NOMO-1 treated with DMSO at 0.1 percent for 48 hours (cell line): ENCODE measurements around the gene SPATA16.
A peak's percentile ranks its signal among the peaks of the same experiment; 100 is the strongest.
"Not testable (repeated sequence)": the region's sequence is repeated elsewhere in the genome, so short reads cannot be mapped to it uniquely, and the experiment has no call there.

Source experiments
- DNase-seq: peaks from one replicate; lab custom pipeline; 2025; ENCODE audit not compliant: unreplicated experiment; lab: John Stamatoyannopoulos, UW

Gene SPATA16

DNA sequence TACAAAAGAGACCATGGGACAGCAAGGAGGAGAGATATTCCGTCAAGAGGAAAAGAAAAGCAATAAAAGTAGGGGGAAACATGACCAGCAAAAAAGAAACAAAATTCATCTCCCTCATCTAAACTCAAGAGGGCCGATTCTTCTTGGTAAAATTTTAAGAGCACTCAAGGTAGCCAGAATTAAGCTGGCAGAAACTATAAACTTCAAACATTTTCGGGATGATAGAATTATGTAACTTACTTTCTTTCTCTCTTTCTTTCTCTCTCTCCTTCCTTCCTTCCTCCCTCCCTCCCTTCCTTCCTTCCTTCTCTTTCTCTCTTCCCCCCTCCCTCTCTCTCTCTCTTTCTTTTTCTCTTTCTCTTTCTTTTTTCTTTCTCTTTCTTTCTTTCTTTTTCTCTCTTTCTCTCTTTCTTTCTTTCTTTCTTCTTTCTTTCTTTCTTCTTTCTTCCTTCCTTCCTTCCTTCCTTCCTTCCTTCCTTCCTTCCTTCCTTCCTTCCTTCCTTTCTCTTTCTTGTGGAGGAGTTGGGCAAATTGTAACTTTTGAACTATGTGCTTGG, 180.3 kb downstream of the SPATA16 start:
- not testable (repeated sequence) for DNase-seq

DNA sequence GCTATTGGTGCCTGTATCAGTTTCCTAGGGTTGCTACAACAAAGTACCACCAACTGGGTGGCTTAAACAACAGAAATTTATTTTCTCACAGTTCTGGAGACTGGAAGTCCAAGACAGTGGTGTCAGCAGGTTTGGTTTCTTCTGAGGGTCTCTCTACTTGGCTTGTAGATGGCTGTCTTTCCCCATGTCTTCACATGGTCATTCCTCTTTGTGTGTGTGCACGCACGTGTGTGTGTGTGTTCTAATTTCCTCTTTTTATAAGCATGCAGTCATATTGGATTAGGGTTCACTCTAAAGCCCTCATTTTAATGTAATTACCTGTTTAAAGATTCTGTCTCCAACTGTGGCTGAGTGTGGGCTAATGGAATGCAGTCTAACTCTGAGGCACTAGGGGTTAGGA, 182.5 kb downstream of the SPATA16 start:
- no peak for DNase-seq

DNA sequence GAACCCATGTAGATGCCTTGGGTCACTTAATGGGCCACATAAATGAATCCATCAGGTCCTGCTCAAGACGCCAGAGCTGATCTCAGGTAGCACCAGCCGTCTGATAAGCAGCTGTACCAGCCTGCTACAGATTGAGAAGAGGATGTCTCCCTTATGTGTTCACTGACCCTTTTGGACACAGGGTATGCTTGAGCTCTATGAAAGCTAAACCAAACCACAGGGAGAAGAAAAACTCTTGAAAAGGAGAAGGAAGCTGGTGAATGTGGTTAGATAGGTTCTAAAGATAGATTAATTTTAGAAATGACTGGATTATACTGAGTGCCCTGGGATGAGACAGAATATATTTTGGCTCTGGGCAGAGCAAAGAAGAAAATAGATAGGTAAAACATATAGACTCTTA, 187.5 kb downstream of the SPATA16 start:
- peak; percentile 60 for DNase-seq

DNA sequence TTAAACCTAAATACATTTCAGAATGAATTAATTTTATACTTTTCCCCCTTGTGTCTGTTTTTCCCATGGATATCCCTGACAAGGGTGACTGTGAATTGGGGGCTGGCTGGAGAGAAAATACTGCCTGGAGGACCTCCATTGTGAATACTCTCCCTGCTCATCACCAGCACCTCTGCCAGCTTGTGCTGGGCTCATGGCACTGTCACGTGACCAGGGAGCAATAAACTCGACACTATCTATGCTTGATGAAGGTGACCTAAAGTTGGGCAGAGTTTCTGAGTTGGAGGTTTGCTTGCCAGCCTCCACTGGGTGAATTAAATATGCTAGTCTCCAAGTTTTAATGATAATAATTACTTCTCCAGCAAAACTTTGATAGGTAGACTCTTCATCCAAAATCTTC, 189.5 kb downstream of the SPATA16 start:
- no peak for DNase-seq

DNA sequence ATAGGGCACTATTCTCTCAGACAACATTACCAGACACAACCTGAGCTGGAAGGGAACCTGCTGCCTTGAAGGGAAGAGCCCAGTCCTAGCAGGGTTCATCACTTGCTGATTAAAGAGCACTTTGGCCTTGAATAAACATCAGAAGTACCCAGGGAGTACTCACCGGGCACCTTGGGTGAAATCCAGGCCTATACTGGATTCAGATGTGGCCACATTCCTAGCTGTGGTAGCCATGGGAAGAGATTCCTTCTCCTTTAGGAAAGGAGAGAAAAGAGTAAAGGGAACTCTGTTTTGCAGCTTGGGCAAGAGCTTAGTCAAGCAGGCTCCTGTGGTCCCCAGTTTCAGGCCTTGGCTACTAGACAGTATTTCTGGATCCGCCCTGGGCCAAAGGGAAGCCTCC, 195.0 kb downstream of the SPATA16 start:
- no peak for DNase-seq

DNA sequence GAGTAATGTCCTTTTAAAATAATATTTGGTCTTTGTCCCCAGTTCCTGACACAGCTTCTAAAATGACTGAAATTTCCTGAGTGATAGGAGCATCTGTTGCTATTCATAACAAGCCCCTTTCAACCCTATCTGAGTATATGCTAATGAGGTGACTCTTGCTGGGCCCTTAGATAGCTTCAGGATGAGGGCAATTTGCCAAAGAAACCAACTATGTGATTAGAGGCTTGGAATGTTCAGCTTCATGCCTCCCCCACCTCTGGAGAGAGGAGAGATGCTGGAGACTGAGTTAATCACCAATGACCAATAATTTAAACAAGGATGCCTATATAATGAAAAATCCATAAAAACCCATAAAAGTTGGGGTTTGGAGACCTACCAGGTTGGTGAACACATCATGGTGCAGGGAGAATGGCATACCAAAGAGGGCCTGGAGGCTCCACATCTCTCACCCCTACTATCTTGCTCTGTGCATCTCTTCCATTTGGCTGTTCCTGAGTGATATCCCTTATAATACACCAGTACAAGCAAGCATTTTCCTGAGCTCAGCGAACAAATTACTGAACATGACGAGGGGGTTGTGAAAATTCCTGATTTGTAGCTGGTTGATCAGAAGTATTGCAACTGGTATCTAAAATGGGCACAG, 201.3 kb downstream of the SPATA16 start:
- DNase-seq: no peak

DNA sequence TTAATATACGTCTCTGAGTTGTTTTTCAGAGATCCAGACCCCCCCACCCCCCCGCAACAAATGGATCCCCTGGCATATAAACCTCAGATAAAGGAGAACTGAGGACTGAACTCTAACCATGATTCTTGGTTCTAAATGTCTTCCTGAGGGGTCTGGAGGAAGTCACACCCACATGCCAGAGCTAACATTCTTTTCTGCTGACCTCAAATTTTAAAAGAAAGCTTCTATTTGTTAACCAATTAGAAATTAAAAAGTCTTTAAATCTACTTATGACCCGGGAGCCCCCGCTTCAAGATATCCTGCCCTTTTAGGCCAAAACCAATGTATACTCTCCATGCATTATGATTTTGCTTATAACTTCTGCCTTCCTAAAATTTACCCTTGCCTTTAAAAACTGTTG, 202.2 kb downstream of the SPATA16 start:
- no peak for DNase-seq

DNA sequence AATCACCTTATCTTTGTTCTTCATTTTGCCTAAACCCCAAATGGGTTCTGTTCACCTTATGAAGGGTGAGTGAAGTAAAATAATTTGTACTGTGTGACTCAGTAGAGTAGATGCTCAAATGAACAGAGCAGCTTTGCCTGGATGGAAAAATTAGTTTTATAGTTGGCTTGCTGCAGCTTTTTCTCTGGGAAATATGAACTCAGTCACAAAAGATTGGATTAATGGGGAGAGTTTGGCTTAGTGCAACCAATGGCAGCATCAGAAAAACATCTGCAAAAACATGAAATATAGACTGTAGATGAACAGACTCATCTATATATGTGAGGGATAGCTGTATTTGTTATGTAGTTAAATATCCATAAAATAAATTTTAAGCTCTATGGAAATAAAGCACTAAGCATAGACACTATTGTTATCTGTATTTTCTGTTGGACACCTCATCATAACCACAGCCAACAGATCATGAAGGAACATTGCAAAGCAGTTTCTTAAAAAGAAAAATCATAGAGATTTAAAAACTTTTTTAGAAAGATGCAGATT, 209.2 kb downstream of the SPATA16 start:
- no peak for DNase-seq

DNA sequence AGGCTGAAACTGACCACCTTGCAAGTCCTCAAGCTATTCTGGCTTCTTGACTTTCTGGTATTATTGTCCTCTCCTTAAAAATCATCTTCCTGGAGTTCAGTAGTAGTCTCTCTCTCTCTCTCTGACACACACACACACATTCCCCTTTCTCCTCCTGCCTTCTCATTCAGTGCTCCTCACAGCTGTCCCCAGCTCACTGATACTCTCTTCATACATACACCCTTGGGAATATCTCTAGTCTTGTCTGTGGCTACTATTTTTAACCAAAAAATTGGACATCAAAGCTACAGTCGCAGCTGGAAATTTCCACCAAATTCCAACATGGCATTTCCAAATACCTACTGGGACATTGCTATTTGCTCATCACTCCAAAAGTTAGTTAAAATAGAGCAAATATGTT, 211.6 kb downstream of the SPATA16 start:
- DNase-seq: no peak

DNA sequence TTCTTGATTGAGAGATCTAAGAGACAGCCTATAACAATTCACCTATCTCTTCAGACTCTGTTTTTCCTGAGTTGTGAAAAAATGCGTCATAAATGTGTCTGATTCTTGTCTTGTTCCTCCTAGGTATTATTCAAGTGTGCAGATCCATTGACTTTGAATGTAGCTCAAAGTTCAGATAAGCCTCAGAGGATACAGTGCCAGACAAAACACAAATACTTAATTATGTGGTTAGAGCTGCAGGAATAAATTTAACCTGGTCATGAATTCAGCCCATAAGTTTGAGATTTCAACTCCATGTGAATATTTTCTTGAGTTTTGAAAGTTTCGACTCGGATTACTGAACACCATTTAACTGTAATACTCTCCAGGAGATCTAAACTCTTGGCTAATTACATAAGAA, 216.5 kb downstream of the SPATA16 start:
- no peak for DNase-seq

DNA sequence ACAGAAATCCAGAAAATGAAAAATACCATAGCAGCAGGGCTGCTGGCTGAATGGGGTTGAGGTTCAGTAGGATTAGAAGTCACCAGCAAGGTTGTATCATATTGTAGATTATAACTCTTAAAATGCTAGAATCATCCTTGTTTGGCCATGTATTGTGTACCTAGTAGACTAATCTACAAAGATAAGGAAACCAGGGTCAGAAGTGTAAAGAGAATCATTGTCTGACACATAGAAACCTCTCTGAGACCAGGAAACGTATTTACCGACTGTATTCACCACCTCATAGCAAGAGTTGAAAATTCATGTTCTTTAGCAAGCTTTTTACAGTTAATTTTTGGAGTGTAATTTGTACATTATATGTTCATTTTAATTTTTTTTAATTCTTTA, 221.7 kb downstream of the SPATA16 start:
- no peak for DNase-seq

DNA sequence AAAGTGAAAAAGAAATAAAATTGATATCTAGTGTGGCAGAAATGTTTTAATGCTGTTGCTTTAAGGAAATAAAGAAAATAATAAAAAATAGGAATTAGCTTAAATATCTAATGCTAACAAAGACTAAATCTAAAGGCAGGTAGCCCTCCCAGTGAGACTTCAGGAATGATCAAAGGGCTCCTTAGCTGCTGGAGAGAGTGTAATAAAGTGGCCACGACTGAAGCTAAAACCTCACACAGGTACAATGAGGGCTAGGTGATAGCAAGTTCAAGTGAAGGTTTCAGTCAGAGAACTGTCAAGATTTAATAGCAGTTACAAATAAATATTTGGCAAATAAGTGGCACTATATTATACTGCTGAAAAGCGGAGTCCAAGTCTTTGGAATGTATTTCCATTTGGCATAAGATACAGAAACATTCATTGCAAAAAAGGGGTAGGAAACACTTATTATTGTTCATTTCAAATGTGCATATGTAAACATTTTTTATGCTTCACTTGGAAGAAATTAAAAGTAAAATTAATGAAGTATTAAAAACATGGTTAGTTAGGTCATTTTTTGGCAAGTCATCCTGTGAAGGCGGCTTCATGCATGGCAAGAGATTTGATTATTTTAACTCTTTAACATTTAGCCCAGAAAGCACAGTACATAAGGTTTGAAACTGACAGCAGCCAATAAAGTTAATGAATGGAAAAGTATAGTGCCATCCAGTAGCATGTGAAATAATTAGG, 222.3 kb downstream of the SPATA16 start:
- DNase-seq: no peak

DNA sequence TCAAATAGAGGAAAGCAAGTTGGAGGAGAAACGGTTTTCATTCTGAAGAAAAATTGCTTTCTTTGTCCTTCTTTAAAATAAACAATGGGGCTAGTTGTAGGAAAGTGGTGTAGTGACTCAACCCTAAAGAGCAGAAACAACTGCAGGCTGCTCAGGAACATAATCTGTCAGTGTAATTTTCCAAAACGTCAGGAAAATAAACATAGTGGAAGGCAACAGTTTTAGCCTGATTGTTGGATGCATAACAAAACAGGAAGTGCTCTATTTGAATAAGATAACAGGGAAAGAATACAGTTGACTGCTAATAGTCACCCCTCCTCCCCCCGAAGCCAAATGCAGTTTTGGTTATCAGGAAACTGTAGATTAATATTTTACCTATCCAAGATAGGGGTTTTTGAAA, 222.9 kb downstream of the SPATA16 start:
- DNase-seq: no peak

DNA sequence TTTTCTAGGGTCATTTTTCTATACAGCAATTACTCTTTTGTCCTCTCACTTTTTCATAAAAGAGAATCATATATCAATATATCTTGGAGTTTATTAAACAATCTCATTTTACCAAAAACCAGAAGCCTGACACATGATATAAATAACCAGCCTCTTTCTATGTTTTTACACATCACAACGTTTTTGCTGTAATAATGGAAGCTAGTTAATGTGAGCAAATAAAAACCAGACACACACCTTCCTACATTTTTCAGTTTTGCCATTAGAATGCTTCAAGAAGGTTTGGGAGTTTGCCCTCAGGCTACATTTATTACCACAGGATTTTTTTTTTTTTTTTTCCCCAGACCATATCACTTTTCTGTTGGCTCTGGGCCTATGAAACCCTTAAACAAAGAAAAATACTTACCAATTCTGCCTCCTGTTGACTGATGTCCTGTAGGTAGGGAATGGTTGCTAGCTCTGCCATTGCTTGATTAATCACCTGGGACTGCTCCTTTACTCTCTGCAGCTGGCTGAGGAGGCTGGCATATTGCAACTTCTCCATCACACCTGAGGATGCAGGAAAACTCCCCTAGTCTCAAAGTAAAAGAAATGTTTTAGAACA, 225.0 kb downstream of the SPATA16 start:
- DNase-seq: no peak

DNA sequence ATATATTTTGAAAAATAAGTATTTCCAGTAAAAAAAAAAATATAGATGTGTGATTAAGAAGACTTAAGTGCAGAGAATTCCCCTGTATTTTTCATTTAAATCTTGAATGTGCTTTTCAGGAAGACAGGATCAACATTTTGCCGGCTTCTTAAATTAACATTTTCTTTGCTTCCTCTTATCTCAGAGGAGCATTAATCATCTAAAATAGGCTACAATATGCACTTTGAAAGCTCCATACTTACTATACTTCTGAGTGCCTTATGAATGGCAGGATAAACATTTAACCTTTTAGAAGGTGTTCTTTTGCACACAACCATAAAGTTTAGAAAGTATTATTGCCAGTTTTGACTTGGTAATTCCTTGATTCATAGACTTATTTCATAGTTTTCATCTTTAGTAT, 226.2 kb downstream of the SPATA16 start:
- DNase-seq: no peak

DNA sequence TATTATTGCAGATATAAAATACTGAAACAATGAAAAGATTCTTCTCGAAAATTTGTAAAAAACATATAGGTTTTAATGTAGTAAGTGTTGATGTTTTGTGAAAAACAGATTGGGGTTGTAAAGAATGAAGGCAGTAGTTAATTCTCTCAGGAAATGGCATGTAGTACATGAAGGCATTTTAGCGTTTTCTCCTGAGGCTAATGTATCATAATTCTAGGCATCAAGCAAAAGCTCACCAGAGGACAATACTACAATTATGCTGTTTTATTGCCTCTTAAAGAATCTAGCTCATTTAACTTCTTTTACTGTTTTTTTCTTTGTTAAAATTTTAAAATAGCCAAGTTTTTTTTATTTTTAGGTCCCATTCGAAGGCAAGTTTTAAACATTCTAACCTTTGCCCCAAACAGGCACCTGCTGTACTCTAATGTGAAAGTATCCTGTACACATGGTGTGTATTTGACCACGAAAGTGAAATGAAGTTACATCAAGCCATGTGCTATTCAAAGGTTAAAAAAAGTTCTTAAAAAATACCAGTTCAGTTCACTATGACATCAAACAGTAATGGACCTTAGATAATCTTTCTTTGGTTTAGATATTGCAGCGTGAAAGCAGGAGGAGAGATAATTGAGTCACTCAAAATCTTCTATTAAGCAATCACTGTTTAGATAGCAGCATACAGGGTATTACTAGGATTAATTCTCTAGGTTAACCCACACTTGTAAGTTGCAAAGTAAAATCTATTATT, 227.0 kb downstream of the SPATA16 start:
- no peak for DNase-seq

DNA sequence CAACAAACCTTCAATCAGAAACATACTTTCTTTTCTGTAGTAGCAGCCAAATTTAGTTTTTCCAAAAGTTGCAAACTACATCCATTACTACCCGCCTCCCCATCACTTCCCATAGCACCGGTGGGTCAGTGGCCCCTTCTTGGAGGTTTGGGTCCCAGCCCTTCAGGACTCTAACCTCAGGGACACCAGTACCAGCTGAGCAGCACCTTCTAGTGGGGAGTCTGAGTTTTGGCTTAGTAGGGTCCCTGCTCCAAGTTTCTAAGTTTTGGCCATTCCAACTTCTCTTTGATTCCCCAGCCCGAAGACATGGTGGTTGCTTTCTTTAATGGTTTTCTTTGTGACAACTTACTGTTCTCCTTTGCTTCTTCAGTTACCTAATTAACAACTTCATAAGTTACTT, 229.9 kb downstream of the SPATA16 start:
- DNase-seq: no peak

DNA sequence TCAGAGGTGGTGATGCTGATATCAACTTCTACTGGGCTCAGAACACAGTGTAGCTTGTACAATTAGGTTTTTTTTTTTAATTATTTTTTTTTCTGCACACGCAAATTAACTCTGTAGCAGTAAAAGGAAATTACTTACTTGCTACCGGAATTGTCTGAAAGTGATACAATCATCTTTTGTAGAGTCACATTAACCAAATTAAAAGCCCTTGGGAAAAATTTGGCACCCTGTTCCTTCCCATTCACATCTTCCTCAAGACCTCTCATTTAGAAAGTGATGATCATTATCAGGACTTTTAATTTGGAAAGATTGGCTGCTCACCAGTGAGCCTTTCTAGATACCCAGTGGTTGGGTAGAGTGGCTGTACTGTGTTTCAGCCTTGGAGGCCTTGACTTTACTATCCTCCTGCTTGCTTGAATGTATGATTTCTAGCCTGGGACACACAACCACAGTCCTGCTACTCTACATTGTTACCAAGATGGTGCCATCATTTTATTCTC, 232.2 kb downstream of the SPATA16 start:
- no peak for DNase-seq

DNA sequence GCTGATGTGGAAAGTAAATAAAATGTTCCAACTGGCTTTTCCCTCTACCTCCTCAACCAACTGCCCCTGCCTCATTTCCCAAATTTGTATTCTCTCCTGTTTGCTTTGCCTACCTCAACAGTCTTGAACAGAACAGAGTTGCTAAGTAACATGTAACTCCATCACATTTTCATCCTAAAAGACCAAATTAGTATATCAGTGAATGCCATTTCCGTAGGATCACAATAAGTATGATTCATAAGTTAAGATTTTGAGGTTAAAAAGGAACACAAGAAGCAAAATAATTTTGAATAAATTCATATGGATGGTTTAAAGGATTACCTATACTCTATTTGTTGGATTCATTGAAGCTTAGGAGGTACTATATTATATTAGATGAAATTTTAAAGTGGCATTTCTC, 235.6 kb downstream of the SPATA16 start:
- no peak for DNase-seq

DNA sequence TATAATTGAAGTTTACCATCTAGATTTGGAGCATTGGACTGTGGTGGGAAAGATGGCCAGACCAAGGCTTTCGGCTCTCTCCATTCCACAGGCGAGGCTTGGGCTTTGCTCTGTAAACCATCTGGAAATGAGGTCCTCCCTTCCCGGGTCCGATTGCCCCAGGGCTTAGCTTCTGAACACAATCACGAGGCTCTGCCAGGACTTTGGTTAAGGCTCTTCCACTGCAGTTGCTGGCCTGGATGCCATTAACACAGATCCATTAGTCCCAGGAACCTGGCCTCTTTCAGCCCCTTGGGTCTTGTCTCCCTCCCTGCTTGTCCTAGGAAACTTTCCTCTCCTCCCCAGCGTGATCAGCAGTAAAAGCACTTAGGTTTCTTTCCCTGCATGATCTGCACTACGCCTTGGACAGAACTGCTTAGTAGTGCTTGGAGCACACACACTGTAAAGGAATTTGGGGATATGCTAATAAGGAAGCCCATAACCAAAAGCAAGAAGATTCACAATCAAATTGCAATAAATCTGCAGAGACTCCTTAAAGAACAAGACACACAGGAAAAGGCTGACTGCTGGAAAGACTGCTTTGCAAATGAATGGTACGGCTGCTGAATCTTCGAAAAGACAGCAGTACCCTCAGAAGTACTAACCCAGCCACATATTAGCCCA, 236.2 kb downstream of the SPATA16 start:
- no peak for DNase-seq
